Cardiac muscle cell (in vitro differentiated cells and primary cell): ENCODE measurements around the gene ABLIM1. TPM values are rescaled to one million over a fixed set of nuclear protein-coding genes. Genes with fewer than 3 reads are reported as not detected.

Source experiments
- DNase-seq, 2 donors: peaks; one replicate each; pipeline versions ENCODE4 v3.0.0 to v3.0.0-alpha.2; 2010 to 2017; ENCODE audit warnings: low read depth in 1 of 2, low spot score in 1 of 2
- H3K27ac ChIP-seq: fragments of 200-600 bp; sonication (generic); 2 replicates; pipeline ENCODE4 v1.5.1; 2016
- H3K27me3 ChIP-seq: fragments of 200-600 bp; sonication (generic); 2 replicates; pipeline ENCODE4 v1.6.0; 2016; ENCODE audit warnings: control low read depth
- H3K36me3 ChIP-seq: fragments of 200-600 bp; sonication (generic); 2 replicates; pipeline ENCODE4 v1.5.1; 2016; ENCODE audit warnings: control low read depth
- H3K4me1 ChIP-seq: fragments of 200-600 bp; sonication (generic); 2 replicates; pipeline ENCODE4 v1.8.1; 2017; ENCODE audit warnings: low read depth, mild to moderate bottlenecking, mixed run types
- H3K4me3 ChIP-seq: fragments of 200-600 bp; sonication (generic); 2 replicates; pipeline ENCODE4 v1.5.1; 2016; ENCODE audit warnings: mild to moderate bottlenecking
- H3K9me3 ChIP-seq: fragments of 200-600 bp; sonication (generic); 2 replicates; pipeline ENCODE4 v1.5.1; 2017; ENCODE audit warnings: low read depth, mild to moderate bottlenecking, control low read depth
- polyA plus RNA-seq: library from polyadenylated mRNA; unstranded; fragments of >200 nt; fragmentation: Nextera tagmentation; extraction: Ambion mirVana; gene quantifications from 2 replicates; pipeline ENCODE4 v1.2.1, GENCODE V29; 2016
- total RNA-seq: library from RNA; depleted of rRNA; stranded (reverse); fragments of >200 nt; gene quantifications from 2 replicates; pipeline ENCODE4 v1.2.3, GENCODE V29; 2016
- TF ChIP-seq, protein P1 (sequence below): IDR thresholded peaks from 2 replicates; pipeline ENCODE4 v1.5.1; 2012; ENCODE audit warnings: low read depth, mild to moderate bottlenecking, low read length

ABLIM1 gene
- total and polyA plus RNA-seq, 2 experiments from 2014 or later = 105 to 148 TPM

DNA sequence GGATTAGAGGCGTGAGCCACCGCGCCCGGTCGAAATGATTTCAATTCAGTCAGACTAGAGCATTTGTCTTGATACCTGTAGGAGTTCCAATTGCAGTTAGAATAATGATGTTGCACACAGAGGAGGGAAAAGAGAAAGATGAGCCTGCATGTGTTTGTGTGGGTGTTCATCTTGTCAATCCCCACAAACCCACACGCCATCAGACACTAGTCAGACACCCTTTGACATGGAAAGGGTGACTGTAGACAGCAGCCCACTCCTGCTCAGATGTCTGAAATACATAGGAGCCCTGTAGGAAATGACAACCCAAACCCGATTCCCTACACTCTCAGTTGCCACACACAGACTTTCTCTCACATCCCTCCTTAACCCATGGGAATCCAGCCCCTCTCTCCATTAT is 92.0 kb downstream of the ABLIM1 start:
- no peak overlapping the region for H3K27ac ChIP-seq
- H3K4me3 ChIP-seq = no peak overlapping the region
- no peaks in the 10 kb centered on the region for H3K9me3 ChIP-seq
- TF ChIP-seq, protein P1, sequence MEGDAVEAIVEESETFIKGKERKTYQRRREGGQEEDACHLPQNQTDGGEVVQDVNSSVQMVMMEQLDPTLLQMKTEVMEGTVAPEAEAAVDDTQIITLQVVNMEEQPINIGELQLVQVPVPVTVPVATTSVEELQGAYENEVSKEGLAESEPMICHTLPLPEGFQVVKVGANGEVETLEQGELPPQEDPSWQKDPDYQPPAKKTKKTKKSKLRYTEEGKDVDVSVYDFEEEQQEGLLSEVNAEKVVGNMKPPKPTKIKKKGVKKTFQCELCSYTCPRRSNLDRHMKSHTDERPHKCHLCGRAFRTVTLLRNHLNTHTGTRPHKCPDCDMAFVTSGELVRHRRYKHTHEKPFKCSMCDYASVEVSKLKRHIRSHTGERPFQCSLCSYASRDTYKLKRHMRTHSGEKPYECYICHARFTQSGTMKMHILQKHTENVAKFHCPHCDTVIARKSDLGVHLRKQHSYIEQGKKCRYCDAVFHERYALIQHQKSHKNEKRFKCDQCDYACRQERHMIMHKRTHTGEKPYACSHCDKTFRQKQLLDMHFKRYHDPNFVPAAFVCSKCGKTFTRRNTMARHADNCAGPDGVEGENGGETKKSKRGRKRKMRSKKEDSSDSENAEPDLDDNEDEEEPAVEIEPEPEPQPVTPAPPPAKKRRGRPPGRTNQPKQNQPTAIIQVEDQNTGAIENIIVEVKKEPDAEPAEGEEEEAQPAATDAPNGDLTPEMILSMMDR = no peak
- peaks cover 9% of the 10 kb centered on the region for H3K36me3 ChIP-seq
- H3K4me1 ChIP-seq = peaks cover 8% of the 10 kb centered on the region
- H3K27me3 ChIP-seq = no peaks in the 10 kb centered on the region
- DNase-seq = no peak

DNA sequence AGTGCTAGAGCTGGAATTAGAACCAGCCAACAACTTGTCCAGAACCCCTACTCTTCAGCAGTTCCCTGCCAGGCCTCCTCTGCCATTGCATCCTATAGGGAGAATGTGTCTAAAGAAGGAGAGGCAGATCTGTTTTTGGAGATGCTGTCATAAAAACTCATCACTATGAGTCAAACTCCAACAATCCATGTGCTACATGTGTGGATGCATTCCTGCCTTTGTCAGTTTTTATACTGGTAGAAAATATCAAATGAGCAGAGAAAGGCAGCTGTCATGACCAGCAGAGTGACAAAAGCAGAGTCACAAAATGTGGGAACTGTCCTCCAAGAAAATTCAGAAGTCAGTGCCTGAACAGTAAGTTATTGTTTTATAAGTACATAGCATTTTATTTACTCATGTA is 93.0 kb downstream of the ABLIM1 start:
- Histone ChIP-seq H3K4me3 (no peak overlapping the region), H3K27ac (no peak overlapping the region), H3K36me3 (peaks cover 9% of the 10 kb centered on the region), H3K27me3 (no peaks in the 10 kb centered on the region), H3K4me1 (peaks cover 10% of the 10 kb centered on the region), H3K9me3 (no peaks in the 10 kb centered on the region)
- DNase-seq = no peak
- TF ChIP-seq, protein P1 = no peak

DNA sequence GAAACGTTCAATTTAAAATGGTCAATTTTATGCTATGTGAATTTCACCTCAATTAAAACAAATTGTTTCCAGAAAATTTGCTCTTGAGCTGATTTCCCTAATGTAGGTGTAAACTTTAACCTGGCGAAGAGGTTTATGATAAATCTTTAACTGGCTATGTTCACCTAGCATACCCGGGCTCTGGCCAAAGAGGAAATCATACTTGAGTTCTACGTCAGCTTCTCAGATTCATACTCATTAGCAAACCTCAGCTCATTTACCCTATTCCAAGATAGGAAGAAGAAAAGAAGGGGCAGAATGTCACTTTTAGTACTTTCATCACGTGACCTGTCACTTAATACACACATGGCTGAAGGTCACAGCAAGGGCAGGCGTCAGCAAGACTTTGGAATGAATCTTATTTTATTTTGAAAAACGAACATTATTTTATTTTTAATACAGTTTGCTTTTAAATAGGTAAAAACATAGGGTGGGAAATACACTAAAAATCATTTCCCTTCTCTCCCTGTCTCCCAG is 97.0 kb downstream of the ABLIM1 start:
- DNase-seq = no peak
- no peaks in the 10 kb centered on the region for H3K9me3 ChIP-seq
- no peak overlapping the region for H3K4me3 ChIP-seq
- no peaks in the 10 kb centered on the region for H3K36me3 ChIP-seq
- H3K4me1 ChIP-seq = peaks cover 10% of the 10 kb centered on the region
- H3K27ac ChIP-seq = no peak overlapping the region
- H3K27me3 ChIP-seq = no peaks in the 10 kb centered on the region
- TF ChIP-seq, protein P1 = no peak

DNA sequence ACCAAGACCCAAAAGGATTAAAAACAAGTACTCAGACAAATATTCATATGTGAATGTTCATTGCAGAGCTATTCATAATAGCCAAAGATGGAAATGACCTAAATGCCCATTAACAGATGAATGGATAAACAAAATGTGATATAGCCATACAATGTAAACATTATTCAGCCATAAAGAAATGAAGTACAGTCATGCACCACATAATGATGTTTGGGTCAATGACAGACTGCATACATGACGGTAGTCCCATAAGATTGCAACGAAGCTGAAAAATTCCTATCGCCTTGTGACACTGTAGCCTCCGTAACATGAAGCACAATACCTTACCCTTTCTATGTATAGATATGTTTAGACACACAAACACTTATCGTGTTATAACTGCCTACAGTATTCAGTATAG is 97.9 kb downstream of the ABLIM1 start:
- Histone ChIP-seq H3K27me3 (no peaks in the 10 kb centered on the region), H3K9me3 (no peaks in the 10 kb centered on the region), H3K27ac (no peak overlapping the region), H3K4me1 (peaks cover 10% of the 10 kb centered on the region), H3K4me3 (no peak overlapping the region), H3K36me3 (no peaks in the 10 kb centered on the region)
- TF ChIP-seq, protein P1 = no peak
- DNase-seq = no peak

- no peak overlapping the region for H3K27ac ChIP-seq
- H3K4me1 ChIP-seq = peaks cover 10% of the 10 kb centered on the region
- DNase-seq = no peak
- TF ChIP-seq, protein P1 = no peak
- H3K27me3 ChIP-seq = no peaks in the 10 kb centered on the region
- H3K4me3 ChIP-seq = no peak overlapping the region
- no peaks in the 10 kb centered on the region for H3K9me3 ChIP-seq
- no peaks in the 10 kb centered on the region for H3K36me3 ChIP-seq
These were observed 98.4 kb downstream of the ABLIM1 start for GRCh38 chr10:114559636-114560035.

GRCh38 chr10:114557854-114558253 is 100.2 kb downstream of the ABLIM1 start:
- H3K27ac ChIP-seq = no peak overlapping the region
- H3K27me3 ChIP-seq = no peaks in the 10 kb centered on the region
- TF ChIP-seq, protein P1 = no peak
- no peaks in the 10 kb centered on the region for H3K9me3 ChIP-seq
- H3K36me3 ChIP-seq = no peaks in the 10 kb centered on the region
- peaks cover 10% of the 10 kb centered on the region for H3K4me1 ChIP-seq
- H3K4me3 ChIP-seq = no peak overlapping the region
- DNase-seq = no peak
